ENCODE measurements around the gene FBXO40.
"Not testable (repeated sequence)": the region's sequence is repeated elsewhere in the genome, so short reads cannot be mapped to it uniquely, and the experiment has no call there.

Gene FBXO40, protein sequence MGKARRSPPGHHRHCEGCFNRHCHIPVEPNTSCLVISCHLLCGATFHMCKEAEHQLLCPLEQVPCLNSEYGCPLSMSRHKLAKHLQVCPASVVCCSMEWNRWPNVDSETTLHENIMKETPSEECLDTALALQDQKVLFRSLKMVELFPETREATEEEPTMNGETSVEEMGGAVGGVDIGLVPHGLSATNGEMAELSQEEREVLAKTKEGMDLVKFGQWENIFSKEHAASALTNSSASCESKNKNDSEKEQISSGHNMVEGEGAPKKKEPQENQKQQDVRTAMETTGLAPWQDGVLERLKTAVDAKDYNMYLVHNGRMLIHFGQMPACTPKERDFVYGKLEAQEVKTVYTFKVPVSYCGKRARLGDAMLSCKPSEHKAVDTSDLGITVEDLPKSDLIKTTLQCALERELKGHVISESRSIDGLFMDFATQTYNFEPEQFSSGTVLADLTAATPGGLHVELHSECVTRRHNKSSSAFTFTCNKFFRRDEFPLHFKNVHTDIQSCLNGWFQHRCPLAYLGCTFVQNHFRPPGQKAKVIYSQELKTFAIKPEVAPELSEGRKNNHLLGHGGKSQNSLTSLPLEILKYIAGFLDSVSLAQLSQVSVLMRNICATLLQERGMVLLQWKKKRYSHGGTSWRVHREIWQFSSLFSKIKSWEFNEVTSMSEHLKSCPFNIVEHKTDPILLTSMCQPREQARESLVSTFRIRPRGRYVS

DNA sequence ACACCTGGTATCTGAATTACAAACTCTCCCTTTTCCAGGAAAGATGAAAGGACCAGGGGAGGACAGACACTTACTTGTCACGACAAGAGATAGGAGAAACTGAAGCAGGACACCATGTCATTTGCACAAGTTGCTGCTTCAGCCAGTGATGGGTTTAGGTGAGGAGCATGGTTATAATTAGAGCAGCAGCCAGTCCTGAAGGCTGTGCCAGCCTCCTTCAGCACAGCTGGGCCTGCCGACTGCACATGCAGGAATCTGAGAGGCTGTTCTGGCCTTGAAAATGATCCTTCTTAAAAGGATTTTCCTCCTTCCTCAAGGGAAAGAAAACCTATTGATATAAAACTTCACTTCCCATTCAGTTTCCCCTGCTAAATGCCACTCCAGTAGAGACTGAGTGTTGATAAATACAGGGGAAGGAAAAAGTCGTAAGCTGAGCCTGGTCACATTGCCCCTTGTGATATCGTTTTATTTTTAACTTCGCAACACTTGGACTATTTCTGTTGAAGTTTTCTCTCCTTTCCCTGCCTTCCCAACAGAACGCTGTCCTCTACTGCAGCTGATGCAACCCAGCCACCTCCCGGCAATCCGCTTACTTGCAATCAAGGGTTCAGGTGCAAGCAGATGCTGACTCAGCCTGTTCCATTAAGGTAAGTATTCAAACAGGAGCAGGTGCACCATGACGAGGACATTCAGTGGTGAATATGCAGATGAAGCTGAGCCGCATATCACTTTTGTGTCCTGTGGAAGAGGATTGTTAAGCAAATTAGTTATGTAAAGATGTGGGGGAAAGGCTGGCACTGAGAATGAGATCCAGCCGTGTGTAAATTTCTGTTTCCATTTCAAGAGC is at the start of gene FBXO40:
TSS of gene FBXO40 (plus strand) at position 524 of the 847 bp plus-strand sequence. CDS start 27,197 bp downstream, outside the sequence.
- no peak for DNase-seq (ENCODE audit: low read depth in 3 of 3)

DNA sequence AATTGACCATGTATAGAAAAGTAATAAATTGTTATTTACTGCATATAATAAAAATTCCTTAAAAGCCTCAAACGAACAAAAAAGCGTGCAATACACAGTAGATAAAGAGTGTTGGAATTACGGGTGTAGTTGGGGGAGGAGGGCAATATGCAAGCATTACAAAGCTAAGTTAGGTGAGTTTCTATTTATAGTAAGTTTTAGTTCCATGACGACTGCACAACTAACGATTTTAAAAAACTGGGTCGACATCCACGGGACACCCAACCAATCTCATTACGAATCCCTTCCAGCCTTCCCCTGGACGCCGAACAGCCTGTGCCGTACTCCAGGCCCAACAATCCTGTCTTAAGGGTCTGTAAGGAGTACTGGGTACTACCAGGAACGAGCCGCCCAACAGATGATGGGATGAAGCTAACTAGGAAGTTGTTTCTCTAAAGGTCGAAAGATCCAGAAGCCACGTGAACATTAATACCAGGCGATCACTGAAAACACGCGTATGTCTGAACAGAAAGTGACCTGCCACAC is 48.1 kb upstream of the FBXO40 start:
- DNase-seq (ENCODE audit: low read depth in 3 of 3), result no peak

- DNase-seq (ENCODE audit: low read depth in 3 of 3), result peak; percentile 72 to 79 (median 75)
These were observed 47.4 kb upstream of the FBXO40 start, which contains the start of gene POLQ for GRCh38 chr3:121545574-121546455. TSS of gene POLQ (minus strand) at chr3:121545988. CDS start at chr3:121545877, 111 bp downstream.

DNA sequence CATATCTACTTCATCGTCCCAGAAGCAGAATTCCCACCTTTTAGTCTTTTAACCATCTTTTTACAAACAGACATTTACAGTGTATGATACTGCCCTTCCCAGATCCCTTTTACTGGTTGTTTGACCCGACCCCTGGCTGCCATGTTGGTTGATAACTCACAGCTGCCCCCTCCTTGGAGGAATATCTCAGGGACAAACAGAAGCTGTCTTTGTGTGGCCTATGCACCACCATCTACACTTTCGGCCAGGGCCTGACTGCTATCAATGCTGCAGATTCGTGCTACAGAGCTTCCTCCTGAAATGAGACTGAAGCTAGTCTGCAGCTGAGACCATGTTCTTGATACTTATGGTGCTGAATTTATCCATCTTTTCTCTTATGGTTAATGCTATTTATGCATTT is 40.8 kb upstream of the FBXO40 start:
- no peak for DNase-seq (ENCODE audit: low read depth in 3 of 3)

GRCh38 chr3:121552797-121553196 is 40.4 kb upstream of the FBXO40 start:
- no peak for DNase-seq (ENCODE audit: low read depth in 3 of 3)

DNA sequence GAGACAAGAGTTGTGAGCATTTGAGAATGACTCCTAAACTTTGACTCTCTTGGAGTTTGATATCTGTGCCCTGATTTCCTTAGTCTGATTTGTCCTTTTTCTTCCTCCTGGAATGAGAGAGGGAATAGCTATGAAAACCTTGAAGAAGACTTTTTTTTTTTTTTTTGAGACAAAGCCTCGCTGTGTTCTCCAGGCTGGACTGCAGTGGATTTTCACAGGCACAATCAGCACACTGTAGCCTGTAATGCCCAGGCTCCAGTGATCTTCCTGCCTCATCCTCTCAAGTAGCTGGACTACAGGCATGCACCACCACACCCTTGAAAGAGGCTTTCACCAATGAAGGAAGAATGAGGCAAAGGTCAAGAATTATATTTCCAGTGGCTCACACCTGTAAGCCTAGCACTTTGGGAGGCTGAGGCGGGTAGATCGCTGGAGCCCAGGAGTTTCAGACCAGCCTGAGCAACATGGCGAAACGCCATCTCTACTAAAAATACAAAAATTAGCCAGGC is 35.7 kb upstream of the FBXO40 start:
- DNase-seq (ENCODE audit: low read depth in 3 of 3), result no peak

GRCh38 chr3:121562148-121562547 is 31.0 kb upstream of the FBXO40 start:
- no peak for DNase-seq (ENCODE audit: low read depth in 3 of 3)

DNA sequence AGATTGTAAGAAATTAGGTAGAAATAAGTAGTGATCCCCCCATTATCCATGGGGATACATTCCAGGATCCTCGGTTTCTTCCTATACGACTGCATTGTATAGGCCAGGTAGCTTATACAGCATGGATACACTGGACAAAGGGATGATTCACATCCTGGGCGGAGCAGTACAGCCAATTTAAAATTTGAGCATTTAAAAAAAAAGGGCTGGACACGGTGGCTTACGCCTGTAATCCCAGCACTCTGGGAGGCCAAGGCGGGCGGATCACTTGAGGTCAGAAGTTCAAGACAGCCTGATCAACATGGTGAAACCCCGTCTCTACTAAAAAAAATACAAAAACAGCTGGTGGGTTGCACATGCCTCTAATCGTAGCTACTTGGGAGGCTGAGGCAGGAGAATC is 26.4 kb upstream of the FBXO40 start:
- DNase-seq (ENCODE audit: low read depth in 3 of 3), result no peak

DNA sequence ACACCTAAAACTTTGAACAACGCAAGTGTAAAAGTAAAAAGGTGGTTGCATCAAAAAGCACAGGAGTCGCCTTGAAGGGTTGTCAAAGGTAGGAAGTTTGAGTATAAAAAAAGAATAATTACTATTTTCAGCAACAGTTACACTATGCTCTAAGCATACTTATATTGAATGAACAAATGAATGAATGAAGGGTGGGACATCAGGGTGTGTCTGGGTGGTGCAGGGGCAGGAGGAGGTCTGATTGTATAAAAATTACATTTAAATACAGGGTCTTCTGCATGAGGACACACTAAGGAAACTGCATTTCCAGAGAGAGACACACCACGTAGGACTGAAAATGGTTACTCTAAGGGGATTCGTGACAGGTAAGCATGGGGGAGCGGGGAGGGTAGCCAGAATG is 25.5 kb upstream of the FBXO40 start, which contains the start of gene ARGFX:
TSS of gene ARGFX (plus strand) at position 301 of the 400 bp plus-strand sequence. CDS start 2,765 bp downstream, outside the sequence.
- DNase-seq (ENCODE audit: low read depth in 3 of 3), result no peak

GRCh38 chr3:121574449-121574848 is 18.7 kb upstream of the FBXO40 start:
- no peak for DNase-seq (ENCODE audit: low read depth in 3 of 3)

GRCh38 chr3:121581691-121582090 is 11.5 kb upstream of the FBXO40 start:
- no peak for DNase-seq (ENCODE audit: low read depth in 3 of 3)

- no peak for DNase-seq (ENCODE audit: low read depth in 3 of 3)
These were observed 8.8 kb upstream of the FBXO40 start for GRCh38 chr3:121584418-121584817.

DNA sequence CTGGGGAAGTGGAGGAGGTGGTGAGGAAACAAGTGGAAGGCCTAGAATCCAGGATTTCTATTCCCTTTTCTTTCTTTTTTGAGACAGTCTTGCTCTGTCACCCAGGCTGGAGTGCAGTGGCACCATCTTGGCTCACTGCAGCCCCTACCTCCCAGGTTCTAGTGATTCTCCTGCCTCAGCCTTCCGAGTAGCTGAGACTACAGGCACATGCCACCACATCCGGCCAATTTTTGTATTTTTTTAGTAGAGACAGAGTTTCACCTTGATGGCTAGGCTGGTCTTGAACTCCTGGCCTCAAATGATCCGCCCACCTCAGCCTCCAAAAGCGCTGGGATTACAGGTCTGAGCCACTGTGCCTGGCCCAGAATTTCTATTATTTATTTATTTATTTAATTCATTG is 627 bp downstream of the FBXO40 start:
- DNase-seq (ENCODE audit: low read depth in 3 of 3), result not testable (repeated sequence)

DNA sequence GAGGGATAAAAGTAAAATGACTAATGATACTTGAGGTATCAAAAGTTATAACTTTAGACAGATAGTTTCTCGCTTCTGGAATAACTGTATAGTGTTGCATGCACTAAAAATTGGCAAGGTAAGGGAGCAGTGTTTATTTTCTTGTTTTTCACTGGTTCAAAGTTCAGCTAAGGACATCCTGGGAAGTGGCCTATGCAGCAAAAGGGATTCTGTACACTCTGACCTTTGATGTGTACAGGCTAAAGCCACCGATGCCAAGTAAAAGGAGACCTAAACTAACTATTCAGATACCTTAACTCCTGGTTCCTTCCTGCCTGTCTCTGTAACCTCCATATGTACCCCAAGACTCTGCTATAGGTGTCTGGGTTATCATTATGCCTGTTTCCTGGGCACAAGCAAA is 1.7 kb downstream of the FBXO40 start:
- DNase-seq (ENCODE audit: low read depth in 3 of 3), result no peak

DNA sequence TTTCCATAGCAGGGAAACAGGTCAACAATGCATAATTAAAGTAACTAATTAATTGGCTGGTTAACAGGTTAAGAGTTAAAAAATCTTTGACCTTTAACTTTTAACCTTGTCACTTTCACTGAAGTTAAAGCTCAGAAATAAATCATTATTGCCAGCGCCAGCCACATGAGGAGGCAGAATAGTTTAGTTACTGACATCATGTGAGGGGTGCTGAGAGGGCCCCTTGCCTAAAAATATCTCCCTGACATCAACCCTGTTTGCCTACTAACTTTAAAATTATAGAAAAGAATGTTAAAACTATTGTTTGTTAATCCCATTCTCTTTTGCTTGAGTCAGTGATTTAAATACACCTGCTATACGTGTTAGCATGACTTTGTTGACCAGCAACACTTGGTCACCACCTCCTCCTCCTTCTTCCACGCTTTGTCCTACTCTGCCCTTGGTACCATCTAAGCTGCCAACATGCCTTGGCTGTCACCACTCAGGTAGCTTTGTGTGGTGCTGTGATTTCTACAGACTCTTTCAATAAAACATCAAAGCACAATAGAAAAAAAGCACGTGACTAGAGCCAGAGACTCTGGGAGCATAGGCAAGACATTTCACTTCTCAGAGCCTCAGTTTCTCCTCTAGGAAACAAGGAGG is 2.7 kb downstream of the FBXO40 start:
- no peak for DNase-seq (ENCODE audit: low read depth in 3 of 3)

DNA sequence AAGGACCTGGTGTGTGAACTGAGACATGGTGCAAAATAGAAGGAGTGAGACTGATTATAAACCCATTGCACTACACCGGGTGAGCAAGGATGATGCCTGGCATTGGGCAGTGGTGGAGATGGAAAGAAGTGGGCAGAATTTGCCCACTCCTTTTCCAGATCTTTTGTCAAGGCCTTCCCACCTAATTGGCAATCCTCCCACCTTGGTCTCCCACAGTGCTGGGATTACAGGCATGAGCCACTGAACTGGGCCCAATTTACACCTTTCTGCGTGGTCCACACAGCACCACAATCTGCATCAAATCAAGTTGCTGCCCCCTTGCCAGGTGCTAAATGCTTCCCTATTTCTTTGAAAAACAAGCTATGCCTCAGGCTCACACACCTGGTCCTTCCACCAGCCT is 5.4 kb downstream of the FBXO40 start:
- DNase-seq (ENCODE audit: low read depth in 3 of 3), result no peak

- DNase-seq (ENCODE audit: low read depth in 3 of 3), result not testable (repeated sequence)
These were observed 6.7 kb downstream of the FBXO40 start for GRCh38 chr3:121599900-121600299.

DNA sequence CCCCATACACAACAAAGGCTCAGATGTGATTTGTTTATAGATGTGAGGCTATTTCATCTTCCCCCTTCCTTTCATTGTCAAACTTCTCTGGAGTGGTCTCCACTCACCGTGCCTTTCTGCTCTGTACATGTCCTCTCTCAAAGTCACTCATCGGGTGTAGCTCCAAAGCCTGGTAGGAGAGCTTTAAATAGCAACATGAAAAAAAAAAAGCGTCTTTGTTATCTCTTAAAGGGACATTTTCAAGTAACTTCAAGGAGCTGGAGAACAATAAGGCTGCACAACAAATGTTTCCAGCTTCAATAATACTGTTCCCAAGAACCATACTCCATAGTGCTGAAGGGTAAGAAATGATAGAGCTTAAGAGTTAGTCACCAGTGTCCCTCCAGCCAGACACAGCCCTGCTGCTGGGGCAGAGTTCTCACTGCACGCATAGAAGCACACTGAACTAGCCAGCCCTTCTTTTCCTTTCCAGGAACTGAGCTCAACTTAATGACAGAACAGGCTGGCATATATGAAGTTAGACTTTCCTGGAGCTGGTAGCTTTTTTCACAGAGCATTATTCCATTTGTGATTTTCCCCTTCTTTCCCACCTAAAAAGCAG is 8.1 kb downstream of the FBXO40 start:
- DNase-seq (ENCODE audit: low read depth in 3 of 3), result no peak

DNA sequence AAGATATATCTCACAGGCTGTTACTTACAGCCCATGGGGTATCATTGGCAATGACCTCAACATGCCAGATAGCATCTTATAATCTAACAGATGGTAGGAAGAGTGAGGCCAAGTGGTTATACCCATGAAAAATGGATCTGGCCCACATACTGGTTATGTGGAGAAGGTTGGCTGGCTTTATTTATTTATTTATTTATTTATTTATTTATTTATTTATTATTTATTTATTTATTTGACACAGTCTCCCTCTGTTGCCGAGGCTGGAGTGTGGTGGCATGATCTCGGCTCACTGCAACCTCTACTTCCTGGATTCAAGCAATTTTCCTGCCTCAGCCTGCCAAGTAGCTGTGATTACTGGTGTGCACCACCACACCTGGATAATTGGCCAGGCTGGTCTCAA is 11.6 kb downstream of the FBXO40 start:
- DNase-seq (ENCODE audit: low read depth in 3 of 3), result no peak

- DNase-seq (ENCODE audit: low read depth in 3 of 3), result no peak
These were observed 12.9 kb downstream of the FBXO40 start for GRCh38 chr3:121606106-121606505.

All from stimulated activated CD4-positive, alpha-beta T cell treated with anti-CD3 and anti-CD28 coated beads, TNF-alpha, amount 100 ng/mL, for 48 hours (primary cell).